ENCODE data around the gene RAI1. TPM values are rescaled to one million over a fixed set of nuclear protein-coding genes. Genes with fewer than 3 reads are reported as not detected.

Gene RAI1
- total RNA-seq, 1 experiment from 2014 or later, result 46.8 TPM

DNA sequence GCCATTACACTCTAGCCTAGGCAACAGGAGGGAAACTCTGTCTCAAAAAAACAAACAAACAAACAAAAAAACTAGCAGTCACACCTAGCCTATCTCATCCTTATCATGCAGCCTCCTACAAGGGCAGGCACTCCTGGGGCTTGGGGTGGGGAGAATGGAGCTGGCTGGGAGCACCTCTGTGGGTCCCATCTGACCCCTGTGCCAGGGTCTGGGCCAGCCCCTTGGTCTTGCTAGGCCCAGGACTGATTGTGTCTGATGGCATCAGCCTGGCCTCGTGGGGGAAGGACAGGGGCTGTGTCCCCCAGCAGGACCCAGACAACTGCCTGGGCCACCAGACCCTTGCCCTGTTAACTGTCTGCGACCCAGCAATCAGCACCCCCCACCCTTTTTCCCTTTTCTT, 105.7 kb downstream of the RAI1 start:
- Histone ChIP-seq H3K4me1 (ENCODE audit: insufficient read depth, low read length, poor library complexity, severe bottlenecking) (peaks cover 78% of the 10 kb centered on the region), H3K27me3 (replicated peaks; ENCODE audit: insufficient read depth, low read depth, low read length, poor library complexity) (no peaks in the 10 kb centered on the region), H3K9me3 (ENCODE audit: low read depth, low read length, poor library complexity, severe bottlenecking) (no peaks in the 10 kb centered on the region), H3K27ac (ENCODE audit: low read depth, low read length, poor library complexity, severe bottlenecking) (no peak overlapping the region), H3K36me3 (ENCODE audit: insufficient read depth, low read length, poor library complexity, severe bottlenecking) (no peaks in the 10 kb centered on the region), H3K4me3 (ENCODE audit: low read depth, low read length, poor library complexity, severe bottlenecking) (no peak overlapping the region)
- CTCF ChIA-PET, result interaction anchor here (1.0 kb wide), 1 partner anchor 201 kb away, joined by 10 read pairs; no protein-coding TSS in a partner anchor
- DNase-seq (ENCODE audit: low spot score), result no peak
- POLR2A ChIA-PET (ENCODE audit: low non-redundant PET), result no interaction called here
- no TSS peak for BruUV-seq (replicated peaks)
- intact Hi-C loops (cut with micrococcal nuclease; ENCODE audit: unreplicated experiment), result no loop called here
- TF ChIP-seq EZH2 (IDR thresholded peaks at IDR 0.05; ENCODE audit: borderline replicate concordance, low read depth, low read length, poor library complexity, severe bottlenecking), result no peak
- TF ChIP-seq, protein P1, sequence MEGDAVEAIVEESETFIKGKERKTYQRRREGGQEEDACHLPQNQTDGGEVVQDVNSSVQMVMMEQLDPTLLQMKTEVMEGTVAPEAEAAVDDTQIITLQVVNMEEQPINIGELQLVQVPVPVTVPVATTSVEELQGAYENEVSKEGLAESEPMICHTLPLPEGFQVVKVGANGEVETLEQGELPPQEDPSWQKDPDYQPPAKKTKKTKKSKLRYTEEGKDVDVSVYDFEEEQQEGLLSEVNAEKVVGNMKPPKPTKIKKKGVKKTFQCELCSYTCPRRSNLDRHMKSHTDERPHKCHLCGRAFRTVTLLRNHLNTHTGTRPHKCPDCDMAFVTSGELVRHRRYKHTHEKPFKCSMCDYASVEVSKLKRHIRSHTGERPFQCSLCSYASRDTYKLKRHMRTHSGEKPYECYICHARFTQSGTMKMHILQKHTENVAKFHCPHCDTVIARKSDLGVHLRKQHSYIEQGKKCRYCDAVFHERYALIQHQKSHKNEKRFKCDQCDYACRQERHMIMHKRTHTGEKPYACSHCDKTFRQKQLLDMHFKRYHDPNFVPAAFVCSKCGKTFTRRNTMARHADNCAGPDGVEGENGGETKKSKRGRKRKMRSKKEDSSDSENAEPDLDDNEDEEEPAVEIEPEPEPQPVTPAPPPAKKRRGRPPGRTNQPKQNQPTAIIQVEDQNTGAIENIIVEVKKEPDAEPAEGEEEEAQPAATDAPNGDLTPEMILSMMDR (conservative IDR thresholded peaks at IDR 0.05; ENCODE audit: low read depth, low read length), result no peak

DNA sequence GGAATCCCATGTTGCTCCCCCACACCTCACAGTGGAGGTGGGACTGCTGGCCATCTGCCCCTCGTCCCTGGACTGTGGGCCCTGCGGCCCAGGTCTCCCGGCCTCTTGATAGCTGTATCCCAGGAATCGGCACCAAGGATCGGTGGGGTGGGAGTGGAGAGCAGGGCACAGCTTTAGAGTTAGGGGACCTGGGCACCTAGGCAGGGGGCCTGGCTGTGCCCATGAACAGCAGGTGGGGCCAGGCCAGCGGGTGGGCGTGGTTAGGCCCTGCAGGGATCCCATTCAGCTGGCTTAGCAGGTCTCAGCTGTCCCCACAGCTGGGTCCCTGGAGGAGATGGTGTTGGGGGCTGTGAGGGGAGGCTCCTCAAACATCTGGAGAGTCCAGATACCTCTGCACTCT, 106.3 kb downstream of the RAI1 start:
- peaks cover 84% of the 10 kb centered on the region for H3K4me1 ChIP-seq (ENCODE audit: insufficient read depth, low read length, poor library complexity, severe bottlenecking)
- POLR2A ChIA-PET (ENCODE audit: low non-redundant PET), result no interaction called here
- H3K27me3 ChIP-seq (replicated peaks; ENCODE audit: insufficient read depth, low read depth, low read length, poor library complexity), result no peaks in the 10 kb centered on the region
- no peak for DNase-seq (ENCODE audit: low spot score)
- intact Hi-C loops (cut with micrococcal nuclease; ENCODE audit: unreplicated experiment), result no loop called here
- BruUV-seq (replicated peaks), result no TSS peak
- H3K4me3 ChIP-seq (ENCODE audit: low read depth, low read length, poor library complexity, severe bottlenecking), result no peak overlapping the region
- TF ChIP-seq EZH2 (IDR thresholded peaks at IDR 0.05; ENCODE audit: borderline replicate concordance, low read depth, low read length, poor library complexity, severe bottlenecking), result no peak
- TF ChIP-seq, protein P1 (conservative IDR thresholded peaks at IDR 0.05; ENCODE audit: low read depth, low read length), result no peak
- H3K27ac ChIP-seq (ENCODE audit: low read depth, low read length, poor library complexity, severe bottlenecking), result no peak overlapping the region
- H3K9me3 ChIP-seq (ENCODE audit: low read depth, low read length, poor library complexity, severe bottlenecking), result no peaks in the 10 kb centered on the region
- CTCF ChIA-PET, result interaction anchor here (1.0 kb wide), 1 partner anchor 202 kb away, joined by 10 read pairs; no protein-coding TSS in a partner anchor
- H3K36me3 ChIP-seq (ENCODE audit: insufficient read depth, low read length, poor library complexity, severe bottlenecking), result no peaks in the 10 kb centered on the region

DNA sequence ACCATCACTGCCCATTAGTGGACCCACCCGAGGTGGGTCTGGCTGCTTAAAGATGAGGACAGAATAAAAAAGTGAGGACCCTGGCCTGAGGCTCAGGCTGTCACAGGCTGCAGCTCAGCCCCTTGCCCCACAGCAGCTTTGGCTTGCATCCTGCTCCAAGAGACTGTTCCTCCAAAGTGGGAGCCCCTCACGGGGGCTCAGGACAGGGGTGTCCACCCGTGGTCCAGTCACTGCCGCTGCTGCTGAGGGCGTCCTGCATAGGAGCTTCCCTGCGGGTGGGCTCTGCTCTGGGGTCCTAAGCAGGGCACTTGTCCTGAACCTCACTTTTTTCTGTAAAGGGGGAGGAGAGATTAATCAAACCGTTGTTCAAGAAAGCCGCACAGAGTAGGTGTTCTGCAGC, 107.7 kb downstream of the RAI1 start:
- no peaks in the 10 kb centered on the region for H3K27me3 ChIP-seq (replicated peaks; ENCODE audit: insufficient read depth, low read depth, low read length, poor library complexity)
- H3K4me3 ChIP-seq (ENCODE audit: low read depth, low read length, poor library complexity, severe bottlenecking), result no peak overlapping the region
- H3K9me3 ChIP-seq (ENCODE audit: low read depth, low read length, poor library complexity, severe bottlenecking), result no peaks in the 10 kb centered on the region
- H3K36me3 ChIP-seq (ENCODE audit: insufficient read depth, low read length, poor library complexity, severe bottlenecking), result peaks cover 6% of the 10 kb centered on the region
- intact Hi-C loops (cut with micrococcal nuclease; ENCODE audit: unreplicated experiment), result no loop called here
- H3K4me1 ChIP-seq (ENCODE audit: insufficient read depth, low read length, poor library complexity, severe bottlenecking), result peaks cover 93% of the 10 kb centered on the region
- ChIA-PET POLR2A (ENCODE audit: low non-redundant PET) (no interaction called here), CTCF (no interaction called here)
- no peak for TF ChIP-seq EZH2 (IDR thresholded peaks at IDR 0.05; ENCODE audit: borderline replicate concordance, low read depth, low read length, poor library complexity, severe bottlenecking)
- TF ChIP-seq, protein P1 (conservative IDR thresholded peaks at IDR 0.05; ENCODE audit: low read depth, low read length), result no peak
- DNase-seq (ENCODE audit: low spot score), result no peak
- no TSS peak for BruUV-seq (replicated peaks)
- H3K27ac ChIP-seq (ENCODE audit: low read depth, low read length, poor library complexity, severe bottlenecking), result peak overlapping the region; percentile 21
